Activated CD8-positive, alpha-beta T cell treated with anti-CD3 and anti-CD28 coated beads for 36 hours (primary cell): ENCODE data around the gene RPS6KL1. TPM values are rescaled to one million over a fixed set of nuclear protein-coding genes. Genes with fewer than 3 reads are reported as not detected.

Source experiments
- ATAC-seq: fragments of 200-7000 bp; cut with Tn5 transposase; one replicate; pipeline ENCODE4 v1.10.0; 2021; ENCODE audit warnings: mild to moderate bottlenecking, moderate library complexity
- CTCF ChIA-PET: fragments of 350-600 bp; sonication (Branson Sonifier 250); formaldehyde crosslinking; loops from one replicate; lab custom pipeline; 2021; ENCODE audit warnings: antibody characterized with exemption; lab: Charles Lee
- POLR2A ChIA-PET: fragments of 350-600 bp; sonication (Branson Sonifier 250); formaldehyde crosslinking; loops from one replicate; lab custom pipeline; 2021; ENCODE audit warnings: antibody characterized with exemption; lab: Charles Lee
- DNase-seq: peaks from one replicate; pipeline ENCODE4 v3.0.0-alpha.2; 2020
- H3K27ac Mint-ChIP-seq: one replicate; pipeline ENCODE4 v1.8.0; 2021; ENCODE audit warnings: mild to moderate bottlenecking, mixed read lengths
- H3K27me3 Mint-ChIP-seq: one replicate; pipeline ENCODE4 v1.8.0; 2021; ENCODE audit warnings: mixed read lengths
- H3K36me3 Mint-ChIP-seq: one replicate; pipeline ENCODE4 v1.8.0; 2021; ENCODE audit warnings: low read depth, mixed read lengths
- H3K4me1 Mint-ChIP-seq: one replicate; pipeline ENCODE4 v1.8.0; 2021; ENCODE audit warnings: low read depth, mixed read lengths
- H3K4me3 Mint-ChIP-seq: one replicate; pipeline ENCODE4 v1.8.0; 2021; ENCODE audit warnings: mild to moderate bottlenecking, moderate library complexity, mixed read lengths
- H3K9me3 Mint-ChIP-seq: one replicate; pipeline ENCODE4 v1.8.0; 2021; ENCODE audit warnings: mixed read lengths
- intact Hi-C: fragments of 100-400 bp; cut with micrococcal nuclease; formaldehyde crosslinking; loops from one replicate; pipeline ENCODE4 v1.10.0; 2022
- total RNA-seq, 2 experiments: library from RNA; stranded (reverse); gene quantifications; one replicate each; pipeline ENCODE4 v1.2.3, GENCODE V29; 2021
- TF ChIP-seq, protein P1 (sequence below): fragments of 200-600 bp; IDR thresholded peaks from one replicate; pipeline ENCODE4 v1.8.0; 2022; ENCODE audit warnings: antibody characterized with exemption, mild to moderate bottlenecking

Gene RPS6KL1
- total RNA-seq, 2 experiments from 2014 or later, result 4.1 to 5.1 TPM

DNA sequence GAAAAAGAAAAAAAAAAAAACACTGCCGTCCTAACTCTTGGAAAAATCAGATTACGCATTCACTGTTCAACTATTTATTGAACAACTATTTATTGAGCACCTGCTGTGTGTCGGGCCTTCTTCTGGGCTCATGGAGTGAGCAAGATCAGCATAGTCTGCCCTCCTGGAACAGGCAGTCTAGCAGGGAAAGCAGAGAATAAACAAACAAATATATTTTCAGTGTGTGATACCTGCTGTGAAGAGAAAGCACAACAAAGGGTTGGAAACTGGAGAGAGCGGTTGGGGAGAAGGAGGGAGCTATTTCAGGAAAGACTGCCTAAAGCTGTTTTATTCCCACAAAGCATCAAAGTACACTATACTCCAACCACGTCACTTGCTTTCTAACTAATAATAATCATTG is 57.9 kb downstream of the RPS6KL1 start:
- Mint-ChIP-seq H3K27ac (no peak overlapping the region), H3K27me3 (no peaks in the 10 kb centered on the region), H3K4me3 (no peak overlapping the region), H3K36me3 (no peaks in the 10 kb centered on the region), H3K4me1 (peaks cover 26% of the 10 kb centered on the region), H3K9me3 (no peaks in the 10 kb centered on the region)
- DNase-seq (no peak), ATAC-seq (no peak)
- intact Hi-C loops, result loop anchor here (10.0 kb wide), 1 partner anchor 220 kb away; no protein-coding TSS in a partner anchor
- ChIA-PET CTCF (interaction anchor here (1.0 to 17.3 kb wide), 2 partner anchors 17 to 41 kb away, joined by 3 to 528 read pairs; no protein-coding TSS in a partner anchor), POLR2A (no interaction called here)
- TF ChIP-seq, protein P1, sequence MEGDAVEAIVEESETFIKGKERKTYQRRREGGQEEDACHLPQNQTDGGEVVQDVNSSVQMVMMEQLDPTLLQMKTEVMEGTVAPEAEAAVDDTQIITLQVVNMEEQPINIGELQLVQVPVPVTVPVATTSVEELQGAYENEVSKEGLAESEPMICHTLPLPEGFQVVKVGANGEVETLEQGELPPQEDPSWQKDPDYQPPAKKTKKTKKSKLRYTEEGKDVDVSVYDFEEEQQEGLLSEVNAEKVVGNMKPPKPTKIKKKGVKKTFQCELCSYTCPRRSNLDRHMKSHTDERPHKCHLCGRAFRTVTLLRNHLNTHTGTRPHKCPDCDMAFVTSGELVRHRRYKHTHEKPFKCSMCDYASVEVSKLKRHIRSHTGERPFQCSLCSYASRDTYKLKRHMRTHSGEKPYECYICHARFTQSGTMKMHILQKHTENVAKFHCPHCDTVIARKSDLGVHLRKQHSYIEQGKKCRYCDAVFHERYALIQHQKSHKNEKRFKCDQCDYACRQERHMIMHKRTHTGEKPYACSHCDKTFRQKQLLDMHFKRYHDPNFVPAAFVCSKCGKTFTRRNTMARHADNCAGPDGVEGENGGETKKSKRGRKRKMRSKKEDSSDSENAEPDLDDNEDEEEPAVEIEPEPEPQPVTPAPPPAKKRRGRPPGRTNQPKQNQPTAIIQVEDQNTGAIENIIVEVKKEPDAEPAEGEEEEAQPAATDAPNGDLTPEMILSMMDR, result no peak

DNA sequence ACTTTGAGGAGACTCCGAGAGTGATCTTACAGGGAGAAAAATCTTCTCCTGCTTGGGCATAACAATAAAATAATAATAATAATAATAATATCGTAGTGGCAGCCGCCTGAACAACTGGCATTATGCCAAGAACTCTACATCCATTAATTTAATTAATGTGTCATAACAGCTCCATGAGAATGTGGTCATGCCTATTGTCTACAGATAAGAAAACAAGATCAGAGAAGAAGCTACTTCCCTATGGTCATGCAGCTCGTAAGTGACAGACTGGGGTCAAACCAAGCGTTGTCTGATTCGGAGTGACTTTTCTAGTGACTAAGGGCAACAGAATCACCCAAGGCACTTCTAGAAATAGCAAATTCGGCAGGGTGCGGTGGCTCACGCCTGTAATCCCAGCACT is 58.9 kb downstream of the RPS6KL1 start:
- Mint-ChIP-seq H3K36me3 (no peaks in the 10 kb centered on the region), H3K27me3 (no peaks in the 10 kb centered on the region), H3K9me3 (no peaks in the 10 kb centered on the region), H3K4me3 (no peak overlapping the region), H3K27ac (no peak overlapping the region), H3K4me1 (peaks cover 26% of the 10 kb centered on the region)
- TF ChIP-seq, protein P1, result no peak
- ATAC-seq, result no peak
- ChIA-PET CTCF (interaction anchor here (1.0 to 17.3 kb wide), 7 partner anchors 9 to 199 kb away, joined by 3 to 528 read pairs (median 70); partner anchors contain the start of genes DLST and PROX2), POLR2A (interaction anchor here (1.0 to 4.7 kb wide), 3 partner anchors 12 to 42 kb away, joined by 4 to 22 read pairs (median 22); partner anchors contain the start of genes DLST and PROX2)
- intact Hi-C loops, result loop anchor here (10.0 kb wide), 1 partner anchor 221 kb away; no protein-coding TSS in a partner anchor
- no peak for DNase-seq

DNA sequence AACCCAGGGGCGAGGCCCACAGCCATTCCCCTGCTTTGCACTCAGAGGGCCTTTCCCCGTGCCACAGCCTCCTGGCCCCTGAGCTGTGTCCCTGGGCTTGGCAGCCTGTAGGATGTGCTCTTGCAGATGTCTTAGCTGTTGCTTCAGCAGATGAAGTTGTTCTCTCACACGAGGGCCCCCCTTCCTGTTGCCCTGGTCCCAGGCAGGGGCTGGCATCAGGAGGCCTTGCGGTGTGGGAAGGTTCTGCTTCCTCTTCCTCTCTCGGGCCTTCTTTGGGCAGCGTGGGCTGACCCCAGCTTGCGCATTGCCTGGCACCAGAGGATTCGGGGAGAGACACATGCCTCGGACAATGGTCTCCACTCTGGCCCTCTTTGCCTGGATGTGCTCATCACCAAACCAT is 59.8 kb downstream of the RPS6KL1 start:
- no peak overlapping the region for H3K4me3 Mint-ChIP-seq
- no peak overlapping the region for H3K27ac Mint-ChIP-seq
- CTCF ChIA-PET, result interaction anchor here (1.0 to 17.3 kb wide), 9 partner anchors 8 to 226 kb away, joined by 3 to 528 read pairs (median 55); partner anchors contain the start of genes DLST and PROX2
- ATAC-seq (no peak), DNase-seq (no peak)
- no peaks in the 10 kb centered on the region for H3K36me3 Mint-ChIP-seq
- H3K27me3 Mint-ChIP-seq, result no peaks in the 10 kb centered on the region
- POLR2A ChIA-PET, result interaction anchor here (1.1 to 4.7 kb wide), 5 partner anchors 9 to 42 kb away, joined by 4 to 22 read pairs (median 17); partner anchors contain the start of gene DLST
- intact Hi-C loops, result loop anchor here (10.0 kb wide), 1 partner anchor 222 kb away; no protein-coding TSS in a partner anchor
- H3K4me1 Mint-ChIP-seq, result peaks cover 23% of the 10 kb centered on the region
- H3K9me3 Mint-ChIP-seq, result no peaks in the 10 kb centered on the region
- TF ChIP-seq, protein P1, result no peak

DNA sequence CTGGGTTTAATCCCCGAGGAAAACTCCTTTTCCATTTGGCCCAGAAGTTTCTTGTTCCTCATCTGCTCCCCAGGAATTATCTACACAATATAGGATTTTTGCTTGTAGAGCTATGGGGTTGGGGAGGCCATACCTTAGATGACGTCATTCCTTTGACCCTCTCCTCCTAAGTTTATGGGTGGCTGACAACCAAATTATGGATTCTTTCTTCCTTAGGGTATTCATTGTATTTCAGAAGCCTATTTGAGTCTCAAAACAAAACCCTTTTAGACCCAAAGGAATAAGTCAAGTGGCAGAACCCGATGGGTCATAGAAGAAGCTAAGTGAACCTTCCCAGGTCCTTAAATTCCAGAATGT is 61.3 kb downstream of the RPS6KL1 start:
- CTCF ChIA-PET, result interaction anchor here (0.7 to 17.3 kb wide), 33 partner anchors 9 to 277 kb away, joined by 3 to 528 read pairs (median 7); partner anchors contain the start of genes DLST, EIF2B2, LTBP2 and MLH3
- Mint-ChIP-seq H3K9me3 (no peaks in the 10 kb centered on the region), H3K27me3 (no peaks in the 10 kb centered on the region), H3K4me3 (no peak overlapping the region), H3K4me1 (peaks cover 11% of the 10 kb centered on the region), H3K36me3 (no peaks in the 10 kb centered on the region), H3K27ac (no peak overlapping the region)
- intact Hi-C loops, result loop anchor here (1.0 to 10.0 kb wide), 2 partner anchors 44 to 223 kb away; no protein-coding TSS in a partner anchor
- no peak for DNase-seq
- POLR2A ChIA-PET, result interaction anchor here (0.9 to 4.7 kb wide), 7 partner anchors 11 to 80 kb away, joined by 3 to 22 read pairs (median 4); partner anchors contain the start of gene DLST
- ATAC-seq, result no peak
- TF ChIP-seq, protein P1, result no peak
